Fibroblast of the aortic adventitia (primary cell): ENCODE data around the gene ARPP21. TPM values are rescaled to one million over a fixed set of nuclear protein-coding genes. Genes with fewer than 3 reads are reported as not detected.

ENCODE experiments used
- DNase-seq: peaks from one replicate; pipeline ENCODE4 v3.0.0-alpha.2; 2010; ENCODE audit warnings: low read depth
- H3K4me3 ChIP-seq: 2 replicates; pipeline ENCODE4 v1.5.1; 2011; ENCODE audit warnings: low read depth, mild to moderate bottlenecking, control low read depth, low read length, moderate library complexity
- CTCF ChIP-seq: IDR thresholded peaks from 2 replicates; pipeline ENCODE4 v1.5.1; 2011; ENCODE audit warnings: mild to moderate bottlenecking, low read length, control low read depth, inconsistent platforms; ENCODE audit not compliant: insufficient read depth
- total RNA-seq: library from RNA; depleted of rRNA; stranded (reverse); fragments of >200 nt; gene quantifications from 2 replicates; pipeline ENCODE4 v1.2.3, GENCODE V29; 2012; ENCODE audit warnings: low replicate concordance

ARPP21 gene
- total RNA-seq, 1 donor: 0.90 TPM

DNA sequence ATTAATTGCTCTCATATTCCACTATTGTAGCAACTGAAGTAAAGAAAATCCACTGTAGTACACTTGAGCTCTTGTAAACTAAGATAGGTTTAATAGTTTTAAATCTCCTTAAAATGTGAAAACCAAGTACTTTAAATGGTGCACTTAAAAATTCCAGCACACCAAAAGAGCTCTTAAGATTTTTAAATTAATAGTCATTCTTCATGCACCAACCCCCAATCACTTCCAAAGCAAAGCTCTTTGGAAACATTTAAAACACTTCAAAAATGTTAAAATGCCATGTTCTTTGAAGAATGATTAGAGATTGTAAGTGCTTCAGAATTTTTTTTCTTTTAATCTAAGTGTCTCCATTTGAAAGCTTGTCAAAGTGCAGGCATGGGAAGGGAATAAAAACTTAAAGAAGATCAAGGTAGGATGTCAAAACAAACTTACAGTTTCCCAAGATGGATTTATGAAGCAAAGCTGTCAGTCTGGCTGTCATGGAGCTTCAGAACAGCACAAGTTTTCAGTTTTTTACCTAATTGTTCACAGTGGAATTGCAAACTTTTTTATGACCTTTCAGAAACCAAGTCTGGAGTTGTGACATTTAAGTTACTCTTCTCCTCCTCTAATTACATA is 84.3 kb downstream of the ARPP21 start:
- no peak overlapping the region for H3K4me3 ChIP-seq
- TF ChIP-seq CTCF: no peak
- DNase-seq: no peak

- H3K4me3 ChIP-seq: no peak overlapping the region
- TF ChIP-seq CTCF: no peak
- no peak for DNase-seq
Observed at GRCh38 chr3:35724106-35724505, 84.8 kb downstream of the ARPP21 start.

DNA sequence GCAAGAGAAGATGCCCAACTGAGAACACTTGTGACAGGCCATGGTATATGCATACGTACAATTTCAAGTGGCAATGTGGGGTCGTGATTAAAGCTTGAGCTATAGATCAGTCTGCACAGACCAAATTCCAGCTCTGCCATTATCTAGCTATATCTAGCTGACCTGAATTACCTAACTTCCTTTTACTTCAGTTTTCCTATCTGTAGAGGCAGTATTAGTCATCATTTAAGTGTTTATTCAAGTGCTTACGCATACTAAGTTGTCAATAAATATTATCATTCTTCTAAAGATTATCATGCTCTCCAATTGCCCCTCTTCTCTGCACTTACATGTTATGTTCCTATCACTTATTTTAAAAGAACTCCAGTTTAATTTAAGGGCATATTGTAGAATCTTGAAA is 87.9 kb downstream of the ARPP21 start:
- DNase-seq: no peak
- H3K4me3 ChIP-seq: no peak overlapping the region

DNA sequence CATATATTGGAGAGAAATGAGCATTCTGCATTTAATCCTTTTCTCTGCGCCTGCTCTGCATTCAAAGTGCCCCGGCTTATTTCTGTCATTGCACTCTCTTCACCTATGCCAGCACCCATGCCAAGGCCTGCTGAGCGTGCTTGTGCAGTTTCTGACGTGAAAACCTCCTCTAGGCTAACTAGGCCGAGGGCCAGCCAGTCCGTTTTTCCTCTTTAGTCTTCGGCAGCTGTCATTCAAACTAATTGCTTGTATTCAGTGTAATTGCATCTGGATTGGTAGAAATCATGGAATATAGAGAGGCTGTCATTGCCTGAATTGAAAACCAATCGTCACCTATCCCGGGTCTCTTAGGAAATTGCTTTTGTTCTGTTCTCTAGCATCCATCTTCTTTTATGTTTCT is 94.0 kb downstream of the ARPP21 start:
- no peak overlapping the region for H3K4me3 ChIP-seq
- no peak for DNase-seq
- no peak for TF ChIP-seq CTCF

More for the DNA sequence above, 87.9 kb downstream of the ARPP21 start:
- no peak for TF ChIP-seq CTCF

DNA sequence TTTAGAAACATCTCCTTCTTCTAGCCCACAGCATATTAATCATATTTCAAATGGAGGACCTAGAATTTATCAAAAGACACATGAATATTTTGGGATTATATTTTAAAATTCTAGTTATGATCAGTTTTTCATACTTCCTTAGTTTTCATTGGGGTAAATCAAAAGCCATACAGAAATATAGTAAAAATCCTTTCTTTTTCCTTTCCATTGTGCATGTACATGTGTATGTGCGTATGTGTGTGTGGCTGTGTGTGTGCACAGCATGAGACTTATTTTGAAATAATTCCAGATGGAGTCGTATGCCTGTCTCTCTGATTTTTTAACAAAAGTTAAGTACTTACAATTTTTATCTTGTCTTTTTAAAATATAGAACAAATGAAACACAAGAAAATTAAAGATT is 94.5 kb downstream of the ARPP21 start:
- TF ChIP-seq CTCF: no peak
- H3K4me3 ChIP-seq: no peak overlapping the region
- DNase-seq: no peak

DNA sequence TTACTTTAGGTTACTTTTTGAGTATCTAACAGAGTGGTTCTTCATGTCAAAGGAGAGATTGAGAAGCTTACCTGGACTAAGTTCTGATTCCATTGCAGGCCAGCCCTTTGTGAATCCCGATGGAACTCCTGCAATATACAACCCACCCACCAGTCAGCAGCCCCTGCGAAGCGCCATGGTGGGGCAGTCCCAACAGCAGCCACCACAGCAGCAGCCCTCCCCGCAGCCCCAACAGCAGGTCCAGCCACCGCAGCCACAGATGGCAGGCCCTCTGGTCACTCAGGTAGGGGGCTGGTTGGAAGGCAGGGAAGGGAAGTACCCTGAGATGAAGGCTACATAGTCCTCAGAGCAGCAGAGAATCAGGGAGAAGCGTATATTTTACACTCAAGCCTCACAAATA is 97.8 kb downstream of the ARPP21 start:
- no peak overlapping the region for H3K4me3 ChIP-seq
- DNase-seq: no peak
- TF ChIP-seq CTCF: no peak

- no peak for DNase-seq
- no peak overlapping the region for H3K4me3 ChIP-seq
- TF ChIP-seq CTCF: no peak
Observed at GRCh38 chr3:35737527-35737926, 98.2 kb downstream of the ARPP21 start.
